Muscle of leg (tissue), 11 donors: ENCODE measurements around the gene GPR78. TPM values are rescaled to one million over a fixed set of nuclear protein-coding genes. Genes with fewer than 3 reads are reported as not detected.

Source experiments
- DNase-seq: peaks from one replicate; pipeline ENCODE4 v3.0.0; 2013
- H3K27ac ChIP-seq: one replicate; pipeline ENCODE4 v1.5.1; 2013; ENCODE audit warnings: mild to moderate bottlenecking, low read length, control low read depth
- H3K27me3 ChIP-seq: one replicate; pipeline ENCODE4 v1.6.1; 2013; ENCODE audit warnings: low read length; ENCODE audit not compliant: control insufficient read depth, insufficient read depth
- H3K36me3 ChIP-seq: one replicate; pipeline ENCODE4 v1.6.1; 2013; ENCODE audit warnings: low read length; ENCODE audit not compliant: control insufficient read depth, insufficient read depth
- H3K4me1 ChIP-seq: one replicate; pipeline ENCODE4 v1.6.1; 2013; ENCODE audit warnings: low read length; ENCODE audit not compliant: control insufficient read depth, insufficient read depth
- H3K4me3 ChIP-seq: one replicate; pipeline ENCODE4 v1.5.1; 2013; ENCODE audit warnings: low read length, control low read depth
- H3K9me3 ChIP-seq: replicated peaks from 2 replicates; pipeline ENCODE4 v1.6.1; 2013; ENCODE audit warnings: low read depth, low read length; ENCODE audit not compliant: control insufficient read depth
- WGBS: methylation state at CpG from one replicate; pipeline ENCODE4 v1.1.5; 2013; ENCODE audit warnings: missing lambda C conversion rate; ENCODE audit not compliant: insufficient coverage; 5-methylcytosine and 5-hydroxymethylcytosine counted together
- polyA plus RNA-seq, 8 donors: library from polyadenylated mRNA; unstranded; fragments of 120-200 nt; gene quantifications; one replicate each; pipeline versions ENCODE4 v1.2.1 to v1.2.3, GENCODE V29; 2013; ENCODE audit warnings: inconsistent platforms in 1 of 8, low replicate concordance in 1 of 8; ENCODE audit not compliant: insufficient read length in 8 of 8, insufficient read depth in 1 of 8
- total RNA-seq: library from RNA; stranded (reverse); fragments of 120-200 nt; gene quantifications from one replicate; pipeline ENCODE4 v1.2.4, GENCODE V29; 2013

GPR78 gene
- total and polyA plus RNA-seq, 9 donors = 0.29 to 0.93 (median 0.61) TPM

DNA sequence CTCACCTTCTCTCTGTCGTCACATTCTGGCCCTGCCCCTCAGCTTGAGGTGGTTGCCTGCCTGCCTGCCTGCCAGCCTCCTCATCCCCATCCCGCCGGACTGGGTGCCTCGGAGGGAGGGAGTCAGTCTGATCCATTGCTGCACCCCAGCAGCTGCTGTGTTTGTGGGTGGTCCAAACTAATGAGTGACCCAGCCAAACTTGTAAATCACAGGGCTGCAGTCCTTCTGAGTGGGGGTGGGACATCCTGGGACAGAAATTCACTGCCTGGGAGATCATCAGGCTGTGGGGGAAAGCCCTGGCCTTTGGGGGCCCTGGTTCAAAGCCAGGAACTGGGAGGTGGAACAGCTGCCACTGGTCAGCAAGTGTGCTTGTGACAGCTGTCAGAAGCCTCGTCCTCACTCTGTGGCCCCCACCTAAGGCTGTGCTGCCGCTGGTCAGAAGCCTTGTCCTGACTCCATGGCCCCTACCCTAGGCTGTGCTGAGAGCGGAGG, 5.6 kb downstream of the GPR78 start:
- peaks cover 10% of the 10 kb centered on the region for H3K4me1 ChIP-seq
- DNase-seq = no peak
- no peak overlapping the region for H3K4me3 ChIP-seq
- WGBS = 15% methylated on average over 3 of the region's 7 CpGs
- H3K36me3 ChIP-seq = no peaks in the 10 kb centered on the region
- no peaks in the 10 kb centered on the region for H3K9me3 ChIP-seq
- no peak overlapping the region for H3K27ac ChIP-seq
- H3K27me3 ChIP-seq = peaks cover 49% of the 10 kb centered on the region

DNA sequence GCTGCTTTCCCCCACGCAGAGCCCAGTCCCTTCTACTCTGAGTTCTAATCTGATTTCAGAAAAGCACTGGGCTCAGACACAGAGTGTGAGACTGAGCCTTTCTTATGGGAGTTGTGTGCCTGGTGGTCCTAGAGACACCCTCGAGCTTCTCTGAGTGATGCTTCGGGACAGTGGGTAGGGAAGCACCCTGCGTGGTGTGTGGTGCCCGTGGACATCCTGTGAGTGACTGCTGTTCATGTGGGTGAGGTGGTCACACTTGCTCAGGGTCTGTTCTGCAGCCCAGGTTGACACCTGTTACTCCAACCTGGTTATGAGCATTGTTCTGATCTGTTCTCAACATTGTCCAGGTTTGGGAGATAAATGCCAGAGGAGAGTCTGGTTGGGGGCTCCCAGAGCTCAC, 6.1 kb downstream of the GPR78 start:
- no peaks in the 10 kb centered on the region for H3K9me3 ChIP-seq
- H3K27me3 ChIP-seq = peaks cover 49% of the 10 kb centered on the region
- DNase-seq = no peak
- no peak overlapping the region for H3K4me3 ChIP-seq
- H3K4me1 ChIP-seq = peaks cover 10% of the 10 kb centered on the region
- 72% methylated on average over 4 of the region's 5 CpGs for WGBS
- H3K27ac ChIP-seq = no peak overlapping the region
- no peaks in the 10 kb centered on the region for H3K36me3 ChIP-seq

DNA sequence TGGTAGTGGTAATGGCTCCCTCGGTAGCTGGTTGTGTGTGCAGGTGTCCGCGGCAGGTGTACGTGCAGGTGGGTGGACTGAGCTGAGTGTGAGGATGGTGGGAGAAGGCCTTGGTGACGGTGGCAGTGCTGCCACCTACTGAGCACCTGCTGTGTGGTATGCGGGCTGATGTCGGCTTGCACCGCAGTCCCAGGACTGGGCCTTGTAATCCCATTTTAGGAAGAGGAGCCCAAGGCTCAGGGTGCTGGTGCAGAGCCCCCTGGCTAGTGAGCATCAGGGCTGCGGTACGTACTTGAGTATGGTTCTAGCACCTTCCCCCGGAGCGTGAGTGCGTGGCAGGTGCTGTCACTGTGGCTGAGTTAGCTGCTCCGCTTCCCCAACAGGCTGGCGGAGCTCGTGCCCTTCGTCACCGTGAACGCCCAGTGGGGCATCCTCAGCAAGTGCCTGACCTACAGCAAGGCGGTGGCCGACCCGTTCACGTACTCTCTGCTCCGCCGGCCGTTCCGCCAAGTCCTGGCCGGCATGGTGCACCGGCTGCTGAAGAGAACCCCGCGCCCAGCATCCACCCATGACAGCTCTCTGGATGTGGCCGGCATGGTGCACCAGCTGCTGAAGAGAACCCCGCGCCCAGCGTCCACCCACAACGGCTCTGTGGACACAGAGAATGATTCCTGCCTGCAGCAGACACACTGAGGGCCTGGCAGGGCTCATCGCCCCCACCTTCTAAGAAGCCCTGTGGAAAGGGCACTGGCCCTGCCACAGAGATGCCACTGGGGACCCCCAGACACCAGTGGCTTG, 6.7 kb downstream of the GPR78 start:
- WGBS = 78% methylated on average over 37 of the region's 37 CpGs
- peaks cover 49% of the 10 kb centered on the region for H3K27me3 ChIP-seq
- no peak for DNase-seq

DNA sequence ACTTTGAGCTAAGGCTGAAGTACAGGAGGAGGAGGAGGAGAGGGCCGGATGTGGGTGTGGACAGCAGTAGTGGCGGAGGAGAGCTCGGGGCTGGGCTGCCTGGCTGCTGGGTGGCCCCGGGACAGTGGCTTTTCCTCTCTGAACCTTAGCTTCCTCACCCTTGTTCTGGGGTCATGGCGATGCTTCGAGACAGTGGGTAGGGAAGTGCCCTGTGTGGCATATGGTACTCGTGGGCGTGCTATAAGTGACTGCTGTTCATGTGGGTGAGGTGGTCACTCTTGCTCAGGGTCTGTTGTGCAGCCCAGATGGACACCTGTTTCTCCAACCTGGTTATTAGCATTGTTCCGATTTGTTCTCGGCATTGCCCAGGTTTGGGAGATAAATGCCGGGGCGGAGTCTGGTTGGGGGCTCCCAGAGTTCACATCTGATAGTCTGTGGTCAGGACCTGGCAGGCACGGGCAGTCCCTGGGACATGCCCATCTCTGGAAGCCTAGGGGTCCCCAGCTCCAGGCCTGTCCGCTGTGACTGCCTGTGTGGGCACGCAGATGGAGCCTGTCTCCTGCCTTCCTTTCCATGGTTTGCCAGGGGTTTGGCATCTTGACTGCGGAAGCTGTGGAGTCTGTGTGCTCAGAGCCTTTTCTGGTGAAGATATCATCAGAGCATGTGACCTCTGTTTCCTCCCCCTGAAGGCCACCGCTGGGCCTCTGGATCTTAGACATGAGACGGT, 7.4 kb downstream of the GPR78 start:
- peaks cover 15% of the 10 kb centered on the region for H3K4me1 ChIP-seq
- H3K27me3 ChIP-seq = peaks cover 54% of the 10 kb centered on the region
- H3K27ac ChIP-seq = no peak overlapping the region
- WGBS = 81% methylated on average over 14 of the region's 18 CpGs
- no peaks in the 10 kb centered on the region for H3K36me3 ChIP-seq
- no peaks in the 10 kb centered on the region for H3K9me3 ChIP-seq
- no peak for DNase-seq
- no peak overlapping the region for H3K4me3 ChIP-seq

More for the DNA sequence above, 6.7 kb downstream of the GPR78 start:
- Histone ChIP-seq H3K9me3 (no peaks in the 10 kb centered on the region), H3K4me3 (no peak overlapping the region), H3K4me1 (peaks cover 10% of the 10 kb centered on the region), H3K36me3 (no peaks in the 10 kb centered on the region), H3K27ac (no peak overlapping the region)

DNA sequence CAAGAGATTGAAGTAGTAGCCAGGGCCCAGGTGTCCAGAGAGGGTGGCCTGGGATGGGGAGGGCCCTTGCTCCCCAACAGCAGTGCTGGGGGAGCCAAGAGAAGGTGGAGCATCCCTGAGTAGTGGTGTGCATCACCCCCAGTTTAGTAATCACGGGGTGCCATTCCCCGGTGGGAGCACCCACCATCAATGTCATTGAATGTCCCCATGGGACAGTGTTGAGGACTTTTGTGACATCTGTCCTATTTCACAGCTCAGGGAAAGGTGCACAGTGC, 7.9 kb downstream of the GPR78 start:
- 74% methylated on average over 2 of the region's 2 CpGs for WGBS
- Histone ChIP-seq H3K4me3 (no peak overlapping the region), H3K27me3 (peaks cover 59% of the 10 kb centered on the region)

DNA sequence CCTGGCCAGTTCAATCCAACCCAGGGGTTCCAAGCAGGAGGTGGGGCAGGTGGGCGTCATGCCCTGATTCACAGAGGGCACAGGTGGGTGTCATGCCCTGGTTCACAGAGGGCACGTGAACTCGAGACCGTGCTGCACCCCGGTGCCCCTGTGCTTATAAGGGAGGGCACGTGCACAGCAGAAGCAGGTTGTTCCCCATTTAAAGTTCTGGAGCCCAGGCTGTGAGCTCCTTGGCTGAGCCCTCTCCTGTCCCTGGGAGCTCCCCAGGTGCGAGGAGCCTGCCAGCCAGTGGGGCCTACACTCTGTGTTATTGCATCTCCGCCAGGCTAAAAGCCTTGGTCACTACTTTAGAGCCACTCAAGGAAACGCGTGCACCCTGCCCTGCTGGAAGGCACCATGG, 9.1 kb downstream of the GPR78 start:
- no peak overlapping the region for H3K4me3 ChIP-seq
- H3K9me3 ChIP-seq = no peaks in the 10 kb centered on the region
- H3K27ac ChIP-seq = no peak overlapping the region
- no peaks in the 10 kb centered on the region for H3K36me3 ChIP-seq
- 69% methylated on average over 10 of the region's 10 CpGs for WGBS
- peaks cover 24% of the 10 kb centered on the region for H3K4me1 ChIP-seq
- DNase-seq = no peak
- peaks cover 68% of the 10 kb centered on the region for H3K27me3 ChIP-seq

More for the DNA sequence above, 7.9 kb downstream of the GPR78 start:
- no peak for DNase-seq
- Histone ChIP-seq H3K36me3 (no peaks in the 10 kb centered on the region), H3K9me3 (no peaks in the 10 kb centered on the region), H3K4me1 (peaks cover 20% of the 10 kb centered on the region), H3K27ac (no peak overlapping the region)

DNA sequence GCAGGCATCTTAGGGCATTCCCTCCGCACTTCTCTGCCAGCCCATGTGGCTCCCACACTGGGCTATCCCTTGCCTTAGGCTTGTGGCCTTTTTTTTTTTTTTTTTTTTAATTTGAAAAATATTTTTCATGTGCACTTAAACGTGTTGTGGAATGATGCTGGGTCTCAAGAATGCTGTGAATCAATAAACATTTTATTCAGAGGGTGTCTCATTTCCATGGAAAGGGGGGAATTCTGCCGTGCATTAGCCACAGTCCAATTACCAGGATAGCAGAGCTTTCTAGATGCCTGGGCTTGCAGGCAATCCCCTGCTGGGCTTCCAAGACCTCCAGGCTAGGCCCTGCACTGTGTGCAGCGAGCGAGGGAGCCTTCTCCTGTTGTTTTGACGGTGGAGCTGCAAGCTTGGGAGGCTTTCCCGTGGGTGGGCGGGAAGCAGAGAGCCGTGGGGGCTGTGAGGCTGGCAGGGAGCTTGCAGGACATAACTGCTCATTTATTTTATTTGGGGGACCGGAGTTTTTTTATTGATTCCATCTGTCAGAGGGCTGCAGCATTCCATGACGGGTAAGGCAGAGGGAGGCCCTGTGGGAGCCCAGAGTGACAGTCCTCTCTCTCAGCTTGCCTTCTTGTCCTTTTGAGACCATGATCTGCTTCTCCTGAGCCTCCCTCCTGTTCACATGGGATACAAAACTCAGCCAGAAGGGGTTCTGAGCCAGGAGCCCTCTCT, 9.8 kb downstream of the GPR78 start:
- 16% methylated on average over 9 of the region's 11 CpGs for WGBS
- Histone ChIP-seq H3K4me1 (peaks cover 24% of the 10 kb centered on the region), H3K9me3 (no peaks in the 10 kb centered on the region), H3K27ac (no peak overlapping the region), H3K36me3 (no peaks in the 10 kb centered on the region), H3K4me3 (no peak overlapping the region), H3K27me3 (peaks cover 68% of the 10 kb centered on the region)
- DNase-seq = no peak

DNA sequence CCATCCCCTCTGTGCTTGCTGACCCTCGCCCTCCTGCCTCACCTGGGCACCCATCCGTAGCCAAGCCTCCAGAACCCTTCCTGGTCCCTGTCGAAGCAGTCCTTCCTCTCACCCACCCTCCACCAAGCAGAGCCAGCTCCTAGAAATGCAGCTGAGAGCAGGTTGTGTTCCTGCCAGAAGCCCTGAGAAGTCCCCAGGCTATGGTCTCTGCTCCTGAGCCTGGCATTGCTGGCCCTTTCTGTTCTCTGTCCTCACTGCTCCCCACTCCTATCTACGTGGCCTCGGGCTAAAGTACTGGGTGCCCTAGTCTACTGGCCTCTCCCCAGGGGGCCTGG, 10.3 kb downstream of the GPR78 start:
- Histone ChIP-seq H3K9me3 (no peaks in the 10 kb centered on the region), H3K4me3 (no peak overlapping the region), H3K27me3 (peaks cover 63% of the 10 kb centered on the region), H3K36me3 (no peaks in the 10 kb centered on the region), H3K4me1 (peaks cover 23% of the 10 kb centered on the region), H3K27ac (no peak overlapping the region)
- 54% methylated on average over 5 of the region's 5 CpGs for WGBS
- DNase-seq = no peak

DNA sequence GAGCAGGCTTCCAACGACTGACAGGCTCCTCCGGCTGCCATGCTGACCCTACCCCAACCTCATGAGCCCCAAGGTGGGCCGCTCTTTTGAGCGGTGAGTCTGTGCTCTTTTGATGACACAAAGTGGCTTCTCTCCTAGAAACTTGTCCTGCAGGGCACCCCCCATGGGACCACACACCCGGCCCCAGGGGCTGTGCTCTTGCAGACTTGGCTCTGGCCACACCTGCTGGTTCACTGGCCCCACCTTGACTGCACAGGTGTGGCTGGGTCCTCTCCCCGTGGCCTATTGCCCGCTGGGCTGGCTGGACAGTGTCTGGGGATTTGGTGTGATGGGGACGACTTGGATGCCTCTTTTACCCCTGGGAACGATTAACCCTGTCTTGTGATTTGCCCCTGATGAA, 10.9 kb downstream of the GPR78 start:
- peaks cover 63% of the 10 kb centered on the region for H3K27me3 ChIP-seq
- H3K9me3 ChIP-seq = no peaks in the 10 kb centered on the region
- no peak overlapping the region for H3K27ac ChIP-seq
- no peak overlapping the region for H3K4me3 ChIP-seq
- 89% methylated on average over 7 of the region's 9 CpGs for WGBS
- no peaks in the 10 kb centered on the region for H3K36me3 ChIP-seq
- peaks cover 17% of the 10 kb centered on the region for H3K4me1 ChIP-seq
- no peak for DNase-seq
